ENCODE measurements around the gene KCNQ2.

The KCNQ2 gene

DNA sequence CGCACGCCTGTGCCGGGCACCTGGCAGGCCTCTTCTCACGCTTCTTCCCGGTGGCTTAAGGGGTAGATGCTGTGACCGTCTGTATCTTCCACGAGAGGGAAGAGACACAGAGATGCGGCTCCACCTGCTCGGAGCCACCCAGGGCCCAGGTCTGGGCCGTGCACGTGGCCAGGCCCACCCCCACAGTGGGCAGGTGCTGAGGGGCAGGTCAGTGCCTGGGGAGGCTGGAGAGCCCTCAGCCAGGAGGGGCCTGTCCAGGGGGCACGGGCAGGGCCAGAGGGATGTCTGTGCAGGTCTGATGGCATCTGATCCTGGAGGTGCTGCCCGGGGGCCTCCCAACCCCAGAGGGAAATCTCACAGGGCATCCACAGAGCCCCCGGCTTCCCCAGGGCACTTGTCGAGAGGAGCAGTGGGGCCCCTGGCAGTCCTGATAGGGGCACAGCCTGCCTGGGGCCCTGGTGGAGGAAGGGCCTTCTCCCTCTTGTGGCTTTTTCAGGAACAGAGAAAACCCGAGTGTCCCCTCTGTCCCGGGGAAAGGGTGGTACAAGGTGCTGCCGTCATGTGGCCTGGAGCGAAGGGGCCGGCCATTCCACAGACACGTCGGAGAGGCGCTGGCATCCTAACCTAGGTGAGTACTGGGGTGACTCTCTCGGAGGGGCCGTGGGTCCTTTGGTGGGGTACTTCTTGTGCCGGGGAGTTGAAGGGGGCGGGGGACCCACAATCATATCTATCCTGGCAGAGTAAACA, 61.1 kb downstream of the KCNQ2 start:
- H3K27me3 ChIP-seq, result peaks cover 0 to 83% of the 10 kb centered on the region in 2 donors

DNA sequence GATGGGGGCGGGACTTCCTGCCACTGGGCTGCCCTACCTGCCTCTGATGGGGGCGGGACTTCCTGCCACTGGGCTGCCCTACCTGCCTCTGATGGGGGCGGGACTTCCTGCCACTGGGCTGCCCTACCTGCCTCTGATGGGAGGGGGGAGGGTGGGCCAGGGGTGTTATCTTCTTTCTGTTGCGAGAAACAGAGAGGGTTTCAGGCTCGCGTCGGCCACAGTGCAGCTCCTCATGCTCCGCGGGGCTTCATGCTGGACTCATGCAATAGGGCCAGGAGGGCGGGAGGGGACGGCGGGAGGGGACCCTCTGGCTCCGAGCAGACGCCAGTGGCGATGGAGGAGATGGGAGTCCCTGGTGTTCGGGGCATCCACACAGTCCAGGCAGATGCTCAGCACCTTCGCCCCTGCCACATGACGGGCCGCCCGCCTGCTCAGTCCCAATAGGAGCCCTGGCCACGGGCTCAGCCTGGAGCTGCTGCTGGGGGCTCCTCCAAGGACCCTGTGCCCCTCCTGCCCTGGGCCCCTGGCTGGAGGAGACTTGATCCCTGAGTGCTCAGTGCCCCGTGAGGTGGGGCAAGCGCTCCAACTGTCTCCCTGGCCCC, 62.5 kb downstream of the KCNQ2 start:
- intact Hi-C loops (cut with DNase I; ENCODE audit: low total_unique reads), result no loop called here
- H3K27me3 ChIP-seq, result peaks cover 0 to 78% of the 10 kb centered on the region in 2 donors
- H3K4me1 ChIP-seq, result no peaks in the 10 kb centered on the region
- H3K4me3 ChIP-seq, result no peak overlapping the region
- no peaks in the 10 kb centered on the region for H3K36me3 ChIP-seq
- no peak overlapping the region for H3K27ac ChIP-seq
- DNase-seq, result no peak
- no peaks in the 10 kb centered on the region for H3K9me3 ChIP-seq
- TF ChIP-seq, protein P1, sequence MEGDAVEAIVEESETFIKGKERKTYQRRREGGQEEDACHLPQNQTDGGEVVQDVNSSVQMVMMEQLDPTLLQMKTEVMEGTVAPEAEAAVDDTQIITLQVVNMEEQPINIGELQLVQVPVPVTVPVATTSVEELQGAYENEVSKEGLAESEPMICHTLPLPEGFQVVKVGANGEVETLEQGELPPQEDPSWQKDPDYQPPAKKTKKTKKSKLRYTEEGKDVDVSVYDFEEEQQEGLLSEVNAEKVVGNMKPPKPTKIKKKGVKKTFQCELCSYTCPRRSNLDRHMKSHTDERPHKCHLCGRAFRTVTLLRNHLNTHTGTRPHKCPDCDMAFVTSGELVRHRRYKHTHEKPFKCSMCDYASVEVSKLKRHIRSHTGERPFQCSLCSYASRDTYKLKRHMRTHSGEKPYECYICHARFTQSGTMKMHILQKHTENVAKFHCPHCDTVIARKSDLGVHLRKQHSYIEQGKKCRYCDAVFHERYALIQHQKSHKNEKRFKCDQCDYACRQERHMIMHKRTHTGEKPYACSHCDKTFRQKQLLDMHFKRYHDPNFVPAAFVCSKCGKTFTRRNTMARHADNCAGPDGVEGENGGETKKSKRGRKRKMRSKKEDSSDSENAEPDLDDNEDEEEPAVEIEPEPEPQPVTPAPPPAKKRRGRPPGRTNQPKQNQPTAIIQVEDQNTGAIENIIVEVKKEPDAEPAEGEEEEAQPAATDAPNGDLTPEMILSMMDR (IDR thresholded peaks at IDR 0.05), result no peak

More for the DNA sequence above, 61.1 kb downstream of the KCNQ2 start:
- Histone ChIP-seq H3K36me3 (no peaks in the 10 kb centered on the region), H3K4me1 (no peaks in the 10 kb centered on the region), H3K4me3 (no peak overlapping the region), H3K27ac (no peak overlapping the region), H3K9me3 (no peaks in the 10 kb centered on the region)
- TF ChIP-seq, protein P1 (IDR thresholded peaks at IDR 0.05), result no peak
- intact Hi-C loops (cut with DNase I; ENCODE audit: low total_unique reads), result no loop called here
- DNase-seq, result no peak

DNA sequence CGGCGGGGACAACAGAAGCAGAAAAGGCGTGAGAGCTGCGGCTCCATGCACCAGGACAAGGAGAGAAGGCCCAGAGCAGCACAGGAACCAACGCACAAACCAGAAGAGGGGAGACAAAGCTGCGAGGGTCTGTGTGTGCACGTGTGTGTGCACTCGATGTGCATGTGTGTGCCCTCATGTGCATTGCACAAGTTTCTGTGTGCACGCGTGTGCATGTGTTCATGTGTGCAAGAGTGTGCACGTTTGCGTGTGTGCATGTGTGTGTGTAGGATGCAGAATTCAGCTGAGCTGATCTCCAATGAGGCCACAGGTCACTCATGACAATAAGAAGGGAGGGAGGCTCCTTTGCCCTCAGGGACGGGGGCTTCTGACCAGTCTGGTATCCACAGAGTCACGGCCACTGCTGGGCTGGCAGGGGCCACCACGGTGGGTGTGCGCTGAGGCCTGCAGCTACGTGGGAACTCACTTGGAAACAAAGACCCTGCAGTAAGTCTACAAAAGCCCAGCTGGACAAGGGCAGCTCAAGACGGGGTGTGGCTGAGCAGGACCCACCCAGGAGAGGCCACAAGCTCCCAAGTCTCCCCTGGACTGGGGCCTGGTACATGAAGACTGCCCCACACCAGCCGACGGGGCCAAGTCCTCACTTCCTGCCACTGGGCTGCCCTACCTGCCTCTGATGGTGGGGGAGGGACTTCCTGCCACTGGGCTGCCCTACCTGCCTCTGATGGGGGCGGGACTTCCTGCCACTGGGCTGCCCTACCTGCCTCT, 63.2 kb downstream of the KCNQ2 start:
- Histone ChIP-seq H3K4me1 (no peaks in the 10 kb centered on the region), H3K4me3 (no peak overlapping the region), H3K27me3 (peaks cover 0 to 79% of the 10 kb centered on the region in 2 donors), H3K27ac (no peak overlapping the region), H3K36me3 (no peaks in the 10 kb centered on the region), H3K9me3 (no peaks in the 10 kb centered on the region)
- TF ChIP-seq, protein P1 (IDR thresholded peaks at IDR 0.05), result no peak
- DNase-seq, result no peak
- intact Hi-C loops (cut with DNase I; ENCODE audit: low total_unique reads), result no loop called here

DNA sequence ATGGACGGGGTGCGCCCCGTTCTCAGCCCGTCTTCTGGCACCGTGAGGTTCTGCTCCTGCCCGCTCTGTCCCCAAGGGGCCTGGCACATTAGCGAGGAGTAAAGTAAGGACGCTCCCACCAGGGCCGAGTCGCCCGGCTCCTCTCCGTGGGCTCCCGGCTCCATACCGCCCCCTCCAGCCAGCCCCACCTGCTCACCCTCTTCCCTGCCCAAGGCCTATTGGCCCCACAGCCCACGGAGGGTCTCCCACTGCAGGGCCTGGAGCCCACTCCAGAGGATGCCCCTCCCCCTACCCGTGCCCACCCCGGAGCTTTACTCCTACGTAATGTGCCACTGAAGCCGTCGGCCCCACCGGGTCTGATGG, 63.8 kb downstream of the KCNQ2 start:
- TF ChIP-seq, protein P1 (IDR thresholded peaks at IDR 0.05), result no peak
- no peak for DNase-seq
- intact Hi-C loops (cut with DNase I; ENCODE audit: low total_unique reads), result no loop called here
- Histone ChIP-seq H3K27me3 (peaks cover 0 to 79% of the 10 kb centered on the region in 2 donors), H3K27ac (no peak overlapping the region), H3K36me3 (no peaks in the 10 kb centered on the region), H3K4me3 (no peak overlapping the region), H3K4me1 (no peaks in the 10 kb centered on the region), H3K9me3 (no peaks in the 10 kb centered on the region)

DNA sequence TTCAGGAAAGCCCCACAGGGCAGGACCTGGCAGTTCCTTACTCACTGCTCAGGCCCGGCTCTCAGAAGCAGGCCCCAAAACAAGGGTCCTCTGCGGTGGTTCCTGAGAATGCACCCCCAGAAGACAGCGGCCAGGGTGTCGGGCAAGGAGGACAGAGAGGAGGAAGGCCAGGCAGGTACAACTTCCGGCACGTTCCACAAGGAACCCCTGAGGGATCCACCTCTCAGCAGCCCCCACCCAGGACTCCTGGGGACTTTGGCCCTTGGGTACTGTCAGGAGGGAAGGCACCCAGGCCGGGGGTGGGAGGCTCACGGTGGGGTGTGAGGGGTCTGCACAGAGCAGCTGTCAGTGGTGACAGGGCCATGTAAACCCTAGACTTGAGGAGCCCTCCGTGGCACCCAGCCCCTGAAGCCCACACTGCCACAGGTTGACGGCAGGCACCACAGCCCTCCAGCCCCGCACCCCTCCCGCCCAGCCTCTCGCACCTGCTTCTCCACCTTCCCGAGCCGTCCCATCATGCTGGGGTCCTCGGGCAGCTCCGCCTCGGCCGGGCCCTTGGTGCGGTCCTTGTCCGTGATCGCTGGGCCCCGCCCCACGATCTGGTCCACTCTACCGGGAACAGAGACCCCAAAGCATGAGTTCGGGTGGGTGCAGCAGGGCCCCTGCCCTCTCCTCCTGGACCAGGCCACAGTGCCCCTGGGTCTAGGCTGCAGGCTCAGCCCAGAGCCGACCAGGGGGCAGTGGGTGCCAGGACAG, 64.3 kb downstream of the KCNQ2 start:
- H3K9me3 ChIP-seq, result no peaks in the 10 kb centered on the region
- intact Hi-C loops (cut with DNase I; ENCODE audit: low total_unique reads), result no loop called here
- no peaks in the 10 kb centered on the region for H3K36me3 ChIP-seq
- H3K27ac ChIP-seq, result no peak overlapping the region
- H3K4me1 ChIP-seq, result no peaks in the 10 kb centered on the region
- no peak for DNase-seq
- TF ChIP-seq, protein P1 (IDR thresholded peaks at IDR 0.05), result no peak
- peaks cover 0 to 75% of the 10 kb centered on the region in 2 donors for H3K27me3 ChIP-seq
- H3K4me3 ChIP-seq, result no peak overlapping the region
